ENCODE results near the gene PGP. TPM values are rescaled to one million over a fixed set of nuclear protein-coding genes. Genes with fewer than 3 reads are reported as not detected.

PGP gene
- total and polyA plus RNA-seq, 8 donors, result 9.3 to 90.4 (median 11.3) TPM

GRCh38 chr16:2229091-2229490, 14.5 kb upstream of the PGP start:
- no peak overlapping the region for H3K4me3 ChIP-seq
- TF ChIP-seq POLR2AphosphoS5 (IDR thresholded peaks at IDR 0.05) (no peak), CTCF (IDR thresholded peaks at IDR 0.05) (no peak), EP300 (IDR thresholded peaks at IDR 0.05) (no peak), POLR2A (IDR thresholded peaks at IDR 0.05) (no peak)
- peaks cover 23 to 37% (median 33%) of the 10 kb centered on the region in 4 donors for H3K4me1 ChIP-seq
- no peak overlapping the region for H3K27ac ChIP-seq
- DNase-seq, result no peak
- H3K27me3 ChIP-seq, result peaks cover 0 to 3% (median 0%) of the 10 kb centered on the region in 3 donors
- H3K9me3 ChIP-seq, result no peaks in the 10 kb centered on the region
- 88 to 94% (median 91%) methylated on average over 9 to 12 of the region's 12 CpGs for WGBS, 5 donors
- H3K36me3 ChIP-seq, result peaks cover 60 to 78% (median 72%) of the 10 kb centered on the region in 4 donors
- intact Hi-C loops (cut with DNase I; ENCODE audit: low total_unique reads), result no loop called here

GRCh38 chr16:2228161-2228824, 13.7 kb upstream of the PGP start:
- Histone ChIP-seq H3K9me3 (no peaks in the 10 kb centered on the region), H3K27ac (no peak overlapping the region), H3K4me1 (peaks cover 26 to 39% (median 35%) of the 10 kb centered on the region in 4 donors), H3K27me3 (no peaks in the 10 kb centered on the region), H3K36me3 (peaks cover 52 to 70% (median 64%) of the 10 kb centered on the region in 4 donors), H3K4me3 (no peak overlapping the region)
- no peak for DNase-seq
- WGBS, 5 donors, result 87 to 92% (median 89%) methylated on average over 6 to 25 of the region's 25 CpGs
- intact Hi-C loops (cut with DNase I; ENCODE audit: low total_unique reads), result no loop called here
- no peak for TF ChIP-seq EP300 (IDR thresholded peaks at IDR 0.05)
- TF ChIP-seq CTCF (IDR thresholded peaks at IDR 0.05), result no peak
- TF ChIP-seq POLR2AphosphoS5 (IDR thresholded peaks at IDR 0.05), result no peak
- TF ChIP-seq POLR2A (IDR thresholded peaks at IDR 0.05), result no peak

GRCh38 chr16:2226918-2227317, 12.3 kb upstream of the PGP start:
- Histone ChIP-seq H3K36me3 (peaks cover 39 to 56% (median 50%) of the 10 kb centered on the region in 4 donors), H3K4me1 (peaks cover 26 to 44% (median 37%) of the 10 kb centered on the region in 4 donors), H3K27ac (no peak overlapping the region), H3K9me3 (no peaks in the 10 kb centered on the region), H3K27me3 (no peaks in the 10 kb centered on the region), H3K4me3 (no peak overlapping the region)
- 76 to 95% (median 79%) methylated on average over 6 of the region's 6 CpGs for WGBS, 5 donors
- intact Hi-C loops (cut with DNase I; ENCODE audit: low total_unique reads), result no loop called here
- no peak for TF ChIP-seq POLR2A (IDR thresholded peaks at IDR 0.05)
- TF ChIP-seq CTCF (IDR thresholded peaks at IDR 0.05), result no peak
- TF ChIP-seq POLR2AphosphoS5 (IDR thresholded peaks at IDR 0.05), result no peak
- no peak for TF ChIP-seq EP300 (IDR thresholded peaks at IDR 0.05)
- DNase-seq, result no peak

GRCh38 chr16:2226245-2226793, 11.7 kb upstream of the PGP start:
- H3K9me3 ChIP-seq, result no peaks in the 10 kb centered on the region
- H3K4me1 ChIP-seq, result peaks cover 26 to 44% (median 37%) of the 10 kb centered on the region in 4 donors
- TF ChIP-seq EP300 (IDR thresholded peaks at IDR 0.05), result no peak
- TF ChIP-seq CTCF (IDR thresholded peaks at IDR 0.05), result no peak
- DNase-seq, result peak; percentile 53 to 74
- H3K27me3 ChIP-seq, result no peaks in the 10 kb centered on the region
- intact Hi-C loops (cut with DNase I; ENCODE audit: low total_unique reads), result no loop called here
- H3K4me3 ChIP-seq, result no peak overlapping the region
- WGBS, 5 donors, result 30 to 43% (median 39%) methylated on average over 9 of the region's 9 CpGs
- H3K36me3 ChIP-seq, result peaks cover 33 to 50% (median 44%) of the 10 kb centered on the region in 4 donors
- peak overlapping the region; percentile 11 to 44 (median 38) for H3K27ac ChIP-seq
